Stimulated activated CD4-positive, alpha-beta T cell treated with anti-CD3 and anti-CD28 coated beads, TNF-alpha, amount 100 ng/mL, for 1 hour (primary cell): ENCODE measurements around the gene TTC6.

ENCODE experiments used
- DNase-seq, 3 donors: peaks; one replicate each; pipeline ENCODE4 v3.0.0-alpha.2; 2020; ENCODE audit warnings: low read depth in 3 of 3, low spot score in 1 of 3

The TTC6 gene

GRCh38 chr14:37595809-37596621 is 586 bp downstream of the TTC6 start:
- DNase-seq, result peak in 1 of 3 donors; percentile 47

DNA sequence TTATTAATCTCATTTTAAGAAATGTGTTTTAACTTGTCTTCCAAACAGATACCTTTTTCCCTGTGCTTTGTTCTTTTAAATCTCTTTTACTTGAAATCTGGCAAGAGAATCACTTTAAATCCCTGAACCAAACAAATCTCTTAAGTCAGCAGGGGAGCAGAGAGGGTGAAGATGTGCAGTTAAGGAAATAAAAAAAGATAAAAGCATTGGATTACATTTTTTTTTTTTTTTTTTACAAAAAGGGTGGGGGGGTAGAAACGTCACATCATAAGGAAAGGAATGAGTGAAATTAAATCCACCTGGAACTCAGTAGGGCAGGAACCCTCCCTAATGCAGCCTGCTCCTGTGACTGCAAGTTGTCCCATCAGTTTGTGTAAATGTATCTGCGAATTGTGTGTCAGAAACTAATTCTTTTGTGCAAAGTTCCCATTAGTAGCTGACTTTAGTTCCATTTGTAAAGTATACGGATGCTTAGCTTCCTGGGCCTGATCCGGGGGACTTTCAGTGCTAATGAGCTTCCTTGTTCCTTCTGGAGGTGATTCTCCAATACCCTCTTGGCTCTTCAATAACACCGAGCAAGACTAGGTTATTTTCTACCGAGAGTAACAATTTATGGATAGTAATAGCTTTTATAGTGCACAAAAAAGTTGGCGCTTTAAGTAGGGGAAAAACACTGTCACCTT is 1.5 kb downstream of the TTC6 start:
- DNase-seq, result no peak

DNA sequence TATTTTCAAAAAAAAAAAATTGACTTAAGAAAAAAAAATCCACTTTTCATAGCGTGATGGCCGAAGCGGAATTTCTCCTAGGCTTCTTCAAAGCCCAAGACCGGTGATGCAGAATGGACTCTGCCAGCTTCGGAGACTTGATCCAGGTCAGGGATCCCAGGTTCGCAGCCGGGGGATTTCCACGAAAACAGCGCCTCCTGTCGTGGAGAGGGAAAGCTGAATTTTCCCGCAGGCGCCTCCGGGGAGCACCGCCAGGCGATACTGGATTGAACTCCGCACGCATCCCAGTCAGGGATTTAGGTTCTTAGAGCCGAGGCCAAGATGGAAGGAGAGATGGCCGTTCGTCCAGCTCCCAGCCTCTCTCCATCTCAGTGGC is 2.1 kb downstream of the TTC6 start:
- no peak for DNase-seq

GRCh38 chr14:37597914-37598746 is 2.7 kb downstream of the TTC6 start:
- DNase-seq, result no peak

DNA sequence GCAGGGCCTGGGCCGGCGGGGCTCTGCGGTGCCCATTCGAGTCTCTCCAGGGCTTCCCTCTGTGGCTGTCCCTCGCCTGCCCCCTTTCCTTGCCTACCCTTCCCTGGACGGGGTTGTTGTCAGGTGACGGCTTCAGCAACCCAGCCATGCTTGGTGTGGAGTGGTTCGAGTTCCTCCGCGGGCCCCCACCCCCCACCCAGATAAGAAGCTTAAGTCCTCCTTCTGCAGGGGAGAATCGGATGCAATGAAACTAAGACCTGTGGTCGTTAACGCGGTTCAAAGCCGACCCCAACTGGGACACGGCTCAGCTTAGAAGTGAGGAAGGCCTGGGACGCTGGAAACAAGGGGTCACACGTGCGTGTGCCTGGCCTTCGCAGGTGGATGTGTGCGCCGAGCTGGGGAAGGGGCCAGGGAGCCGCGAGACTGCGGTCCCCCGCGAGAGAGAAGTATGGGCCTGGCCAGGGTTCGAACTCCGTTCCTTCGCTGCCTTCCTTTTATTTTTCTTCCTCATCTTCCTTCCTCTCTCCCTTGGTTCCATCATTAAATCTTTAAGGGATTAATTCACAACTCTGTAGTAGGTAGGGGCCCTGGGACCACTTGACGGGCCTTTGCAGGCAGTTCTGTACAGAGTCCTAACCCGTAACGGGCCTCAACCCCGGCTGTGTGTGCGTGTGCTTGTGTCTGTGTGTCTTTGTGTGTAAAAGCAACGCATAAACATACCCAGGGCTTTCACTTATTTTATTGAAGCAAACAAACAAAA is 3.5 kb downstream of the TTC6 start:
- no peak for DNase-seq

GRCh38 chr14:37599507-37600368 is 4.3 kb downstream of the TTC6 start:
- no peak for DNase-seq

DNA sequence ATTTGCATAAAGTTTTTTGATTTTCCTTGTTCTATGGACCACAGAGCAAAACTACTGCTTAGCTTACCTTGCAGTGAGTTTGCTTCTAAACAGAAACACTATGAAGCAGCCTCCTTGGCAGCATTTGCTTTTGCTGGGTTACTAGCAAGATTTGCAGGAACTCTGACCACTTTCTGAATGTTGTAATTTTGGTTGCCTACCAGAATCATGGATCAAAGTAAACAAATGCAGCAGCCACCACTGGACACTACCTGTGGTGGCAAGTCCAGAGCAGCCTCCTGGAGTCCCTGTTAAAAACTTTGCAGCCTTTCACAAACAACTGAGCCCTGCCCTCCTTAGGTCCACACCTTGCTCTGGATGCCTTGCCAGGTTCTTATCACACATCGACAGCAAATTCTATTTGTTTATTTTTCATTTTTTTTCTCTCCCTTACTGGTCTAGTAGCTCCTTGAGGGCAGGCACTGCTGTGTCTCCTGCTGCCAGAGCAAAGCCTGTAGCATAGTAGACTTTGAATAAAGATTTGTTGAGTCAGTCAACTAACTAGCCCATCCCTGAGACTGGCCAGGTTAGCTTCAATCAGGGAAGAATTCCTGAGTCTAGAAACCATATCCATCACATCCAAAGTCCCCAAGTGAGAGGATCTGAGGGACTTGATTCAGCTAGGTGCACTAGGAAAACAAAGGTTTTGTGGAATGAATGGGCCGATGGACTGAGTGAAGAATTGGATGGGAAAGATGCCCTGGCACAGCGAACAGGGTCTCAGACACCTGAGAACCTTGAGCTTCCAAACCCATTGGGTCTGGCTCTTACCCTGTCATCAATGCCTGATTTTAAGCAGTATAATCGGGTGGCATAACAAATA is 5.7 kb downstream of the TTC6 start:
- DNase-seq, result no peak

GRCh38 chr14:37601865-37602264 is 6.4 kb downstream of the TTC6 start:
- DNase-seq, result no peak

GRCh38 chr14:37602605-37603453 is 7.4 kb downstream of the TTC6 start:
- no peak for DNase-seq

DNA sequence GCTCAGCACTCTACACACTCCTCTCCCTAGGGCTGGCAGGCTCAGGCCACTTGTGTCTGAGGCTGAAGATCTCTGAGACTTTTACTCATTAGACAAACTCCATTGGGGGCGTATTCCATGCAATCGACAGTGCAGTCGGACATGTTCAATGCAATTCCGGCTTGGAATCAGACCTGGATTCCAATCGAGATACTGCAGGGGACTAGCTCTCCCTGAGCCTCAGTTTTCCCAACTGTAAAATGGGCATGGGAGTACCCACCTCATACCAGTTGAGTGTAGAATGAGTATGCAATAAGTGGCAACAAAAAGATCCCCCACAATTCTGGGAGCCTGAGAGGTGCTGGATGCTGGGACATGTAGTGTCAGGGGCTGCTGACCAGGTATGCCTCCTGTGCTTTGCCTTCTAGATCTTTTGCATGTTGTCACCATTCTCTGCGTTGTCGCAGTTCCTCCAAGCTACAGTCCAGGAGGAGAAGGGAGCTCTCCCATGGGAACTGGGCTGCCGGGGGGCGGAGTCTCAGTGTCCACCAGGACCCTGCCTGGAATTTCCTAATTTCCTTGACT is 8.3 kb downstream of the TTC6 start:
- DNase-seq, result no peak

DNA sequence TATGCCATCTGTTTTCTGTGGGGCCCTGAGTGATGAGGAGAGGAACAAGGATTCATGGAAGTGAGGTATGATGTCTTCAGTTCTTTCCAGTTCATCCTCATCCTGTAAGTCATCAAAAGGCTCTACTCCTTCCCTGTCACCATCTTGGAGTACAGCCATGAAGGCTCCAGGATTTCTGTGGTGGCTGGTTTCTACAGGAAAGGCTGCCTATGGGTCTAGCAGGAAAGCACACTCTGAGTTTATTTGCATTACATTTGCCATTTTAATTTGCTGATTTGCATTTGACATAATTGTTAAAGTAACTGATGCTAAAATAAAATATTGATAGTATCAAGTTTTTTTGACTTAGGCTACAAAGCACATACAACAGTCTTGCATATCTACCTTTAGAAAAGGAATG is 11.2 kb downstream of the TTC6 start:
- DNase-seq, result no peak

GRCh38 chr14:37608649-37609048 is 13.2 kb downstream of the TTC6 start:
- DNase-seq, result no peak

GRCh38 chr14:37610945-37611523 is 15.6 kb downstream of the TTC6 start:
- no peak for DNase-seq

DNA sequence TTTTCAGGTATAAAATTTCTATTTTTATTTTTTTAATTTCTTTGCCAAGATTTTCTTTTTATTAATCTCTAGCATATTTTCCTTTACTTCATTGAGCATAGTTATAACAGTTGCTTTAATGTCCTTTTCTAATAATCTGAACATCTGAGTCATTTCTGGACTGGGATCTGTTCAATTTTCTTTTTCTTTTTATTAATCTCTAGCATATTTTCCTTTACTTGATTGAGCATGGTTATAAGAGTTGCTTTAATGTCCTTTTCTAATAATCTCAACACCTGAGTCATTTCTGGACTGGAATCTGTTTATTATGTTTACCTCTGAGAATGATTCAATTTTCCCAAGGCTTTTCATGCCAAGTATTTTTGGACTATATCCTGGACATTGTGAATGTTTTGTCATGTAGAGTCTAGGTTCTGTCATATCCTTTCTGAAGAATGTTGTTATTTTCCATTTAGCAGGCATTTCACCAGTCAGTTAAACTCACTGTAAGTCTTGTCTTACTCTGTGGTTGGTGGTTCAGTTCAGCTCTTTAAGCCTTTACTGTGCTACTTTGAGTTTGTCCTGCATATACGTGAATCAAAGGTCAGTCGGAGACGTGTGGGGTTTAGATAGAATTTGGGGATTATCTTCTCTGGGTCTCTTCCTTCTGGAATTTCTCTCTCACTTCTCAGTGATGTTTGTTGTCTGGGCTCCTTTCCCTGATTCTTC is 20.3 kb downstream of the TTC6 start:
- DNase-seq, result no peak

- DNase-seq, result no peak
Measured at GRCh38 chr14:37616853-37617252, 21.4 kb downstream of the TTC6 start.

GRCh38 chr14:37617864-37618365 is 22.5 kb downstream of the TTC6 start:
- DNase-seq, result no peak

- no peak for DNase-seq
Measured at GRCh38 chr14:37618498-37619028, 23.1 kb downstream of the TTC6 start.
